HepG2 (cell line): ENCODE measurements around the gene USP7. TPM values are rescaled to one million over a fixed set of nuclear protein-coding genes. Genes with fewer than 3 reads are reported as not detected.

ENCODE experiments used
- EHMT2 ChIP-seq: fragments of 200-600 bp; sonication (generic); IDR thresholded peaks from 2 replicates; pipeline ENCODE4 v1.7.0; 2017; ENCODE audit warnings: antibody characterized with exemption, low read depth, low read length, borderline replicate concordance
- GATAD2A ChIP-seq: IDR thresholded peaks from 2 replicates; pipeline ENCODE4 v1.6.1; 2016
- GFI1 ChIP-seq: sonication (generic); formaldehyde crosslinking; IDR thresholded peaks from 2 replicates; pipeline ENCODE4 v1.5.0; 2020; ENCODE audit warnings: missing genetic modification reagents, mild to moderate bottlenecking, borderline replicate concordance
- GTF3A ChIP-seq: sonication (generic); formaldehyde crosslinking; conservative IDR thresholded peaks from 2 replicates; pipeline ENCODE4 v1.4.0; 2020; ENCODE audit warnings: mild to moderate bottlenecking, missing genetic modification reagents
- IRF2 ChIP-seq: IDR thresholded peaks from 2 replicates; pipeline ENCODE4 v1.6.1; 2018; ENCODE audit warnings: missing genetic modification reagents, missing compliant biosample characterization
- IRX3 ChIP-seq: sonication (generic); formaldehyde crosslinking; IDR thresholded peaks from 2 replicates; pipeline ENCODE4 v1.8.1; 2023; ENCODE audit warnings: mild to moderate bottlenecking, low read depth, missing genetic modification reagents, borderline replicate concordance
- KLF15 ChIP-seq: sonication (generic); formaldehyde crosslinking; IDR thresholded peaks from 2 replicates; pipeline ENCODE4 v1.8.1; 2023; ENCODE audit warnings: borderline replicate concordance, mild to moderate bottlenecking, inconsistent platforms, missing genetic modification reagents, mixed read lengths
- KMT2B ChIP-seq: IDR thresholded peaks from 2 replicates; pipeline ENCODE4 v1.6.1; 2016; ENCODE audit warnings: missing genetic modification reagents, missing compliant biosample characterization
- MED1 ChIP-seq: sonication (generic); formaldehyde crosslinking; IDR thresholded peaks from 2 replicates; pipeline ENCODE4 v1.4.0; 2020; ENCODE audit warnings: missing genetic modification reagents
- NCOA5 ChIP-seq: sonication (generic); formaldehyde crosslinking; IDR thresholded peaks from 2 replicates; pipeline ENCODE4 v1.4.0; 2020; ENCODE audit warnings: missing genetic modification reagents
- NFKB2 ChIP-seq: sonication (generic); formaldehyde crosslinking; IDR thresholded peaks from 2 replicates; pipeline ENCODE4 v1.4.0; 2020; ENCODE audit warnings: missing genetic modification reagents, borderline replicate concordance
- SKI ChIP-seq: fragments of 450-650 bp; IDR thresholded peaks from one replicate; pipeline ENCODE4 v1.6.1; 2018; ENCODE audit warnings: mild to moderate bottlenecking; ENCODE audit not compliant: partially characterized antibody
- SRF ChIP-seq: IDR thresholded peaks from 2 replicates; pipeline ENCODE4 v1.6.1; 2011; ENCODE audit warnings: mild to moderate bottlenecking, low read depth, low read length, moderate library complexity
- TBX3 ChIP-seq: fragments of 450-650 bp; IDR thresholded peaks from 2 replicates; pipeline ENCODE4 v1.6.1; 2017; ENCODE audit warnings: antibody characterized with exemption, mild to moderate bottlenecking, inconsistent platforms, borderline replicate concordance
- THAP11 ChIP-seq: IDR thresholded peaks from 2 replicates; pipeline ENCODE4 v1.6.1; 2016; ENCODE audit warnings: missing biosample characterization, missing genetic modification reagents
- THRA ChIP-seq: sonication (generic); formaldehyde crosslinking; IDR thresholded peaks from 2 replicates; pipeline ENCODE4 v1.4.0; 2020; ENCODE audit warnings: missing genetic modification reagents, borderline replicate concordance
- XBP1 ChIP-seq: sonication (generic); formaldehyde crosslinking; IDR thresholded peaks from 2 replicates; pipeline ENCODE4 v1.5.0; 2020; ENCODE audit warnings: missing genetic modification reagents
- ZNF138 ChIP-seq: sonication (generic); formaldehyde crosslinking; IDR thresholded peaks from 2 replicates; pipeline ENCODE4 v1.5.0; 2020; ENCODE audit warnings: mild to moderate bottlenecking, low read depth, missing genetic modification reagents
- ZNF33A ChIP-seq: sonication (generic); formaldehyde crosslinking; IDR thresholded peaks from 2 replicates; pipeline ENCODE4 v1.5.1; 2020; ENCODE audit warnings: missing genetic modification reagents, mild to moderate bottlenecking, moderate library complexity, borderline replicate concordance
- ZNF501 ChIP-seq: sonication (generic); formaldehyde crosslinking; IDR thresholded peaks from 2 replicates; pipeline ENCODE4 v1.5.1; 2020; ENCODE audit warnings: mild to moderate bottlenecking, moderate library complexity, missing genetic modification reagents
- ZNF547 ChIP-seq: sonication (generic); formaldehyde crosslinking; IDR thresholded peaks from 2 replicates; pipeline ENCODE4 v1.5.1; 2020; ENCODE audit warnings: mild to moderate bottlenecking, missing genetic modification reagents
- ZNF776 ChIP-seq: sonication (generic); formaldehyde crosslinking; IDR thresholded peaks from 2 replicates; pipeline ENCODE4 v1.4.0; 2020; ENCODE audit warnings: mild to moderate bottlenecking, missing genetic modification reagents
- polyA plus RNA-seq, 8 experiments: library from polyadenylated mRNA; depleted of rRNA in 3 of 8; stranded (reverse) in 7 of 8; unstranded in 1 of 8; fragments of >200 nt; fragmentation: Illumina TruSeq in 4 of 8; extraction: Trizol in 4 of 8; gene quantifications; 2 replicates each; pipeline versions ENCODE4 v1.2.1 to v1.2.3, GENCODE V29; 2011 to 2016; ENCODE audit warnings: low read depth in 4 of 8, missing spikeins in 1 of 8, mixed read lengths in 1 of 8; ENCODE audit not compliant: insufficient read depth in 1 of 8
- total RNA-seq, 5 experiments: library from RNA; depleted of rRNA; stranded (reverse); fragments of >200 nt; fragmentation: Illumina TruSeq; extraction: Trizol; gene quantifications; 2 replicates each; pipeline ENCODE4 v1.2.3, GENCODE V29; 2016; ENCODE audit warnings: low read depth in 1 of 5
- TF ChIP-seq, protein P1 (sequence below): sonication (generic); formaldehyde crosslinking; IDR thresholded peaks from 2 replicates; pipeline ENCODE4 v1.9.0; 2021; ENCODE audit warnings: missing genetic modification reagents, mild to moderate bottlenecking, borderline replicate concordance
- TF ChIP-seq, protein P2 (sequence below): sonication (generic); formaldehyde crosslinking; IDR thresholded peaks from 2 replicates; pipeline ENCODE4 v1.4.0; 2020; ENCODE audit warnings: mild to moderate bottlenecking, missing genetic modification reagents
- TF ChIP-seq, protein P3 (sequence below): IDR thresholded peaks from 2 replicates; pipeline ENCODE4 v1.6.1; 2018; ENCODE audit warnings: missing genetic modification reagents, mild to moderate bottlenecking, missing compliant biosample characterization

Gene USP7
- total and polyA plus RNA-seq, 2 of the 13 experiments (the other 11 are each of a cell fraction or from before 2014, with no cell fraction given) = 52.5 to 173 TPM

- TF ChIP-seq ZNF138 (CRISPR knock-in tag) = no peak
- no peak for TF ChIP-seq GATAD2A
- no peak for TF ChIP-seq NCOA5 (CRISPR knock-in tag)
- TF ChIP-seq, protein P1, sequence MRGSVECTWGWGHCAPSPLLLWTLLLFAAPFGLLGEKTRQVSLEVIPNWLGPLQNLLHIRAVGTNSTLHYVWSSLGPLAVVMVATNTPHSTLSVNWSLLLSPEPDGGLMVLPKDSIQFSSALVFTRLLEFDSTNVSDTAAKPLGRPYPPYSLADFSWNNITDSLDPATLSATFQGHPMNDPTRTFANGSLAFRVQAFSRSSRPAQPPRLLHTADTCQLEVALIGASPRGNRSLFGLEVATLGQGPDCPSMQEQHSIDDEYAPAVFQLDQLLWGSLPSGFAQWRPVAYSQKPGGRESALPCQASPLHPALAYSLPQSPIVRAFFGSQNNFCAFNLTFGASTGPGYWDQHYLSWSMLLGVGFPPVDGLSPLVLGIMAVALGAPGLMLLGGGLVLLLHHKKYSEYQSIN (CRISPR knock-in tag) = no peak
- 0 out of 2 replicates have a peak, but pooled peaks have one; percentile 27 for TF ChIP-seq ZNF501 (CRISPR knock-in tag)
- TF ChIP-seq, protein P2, sequence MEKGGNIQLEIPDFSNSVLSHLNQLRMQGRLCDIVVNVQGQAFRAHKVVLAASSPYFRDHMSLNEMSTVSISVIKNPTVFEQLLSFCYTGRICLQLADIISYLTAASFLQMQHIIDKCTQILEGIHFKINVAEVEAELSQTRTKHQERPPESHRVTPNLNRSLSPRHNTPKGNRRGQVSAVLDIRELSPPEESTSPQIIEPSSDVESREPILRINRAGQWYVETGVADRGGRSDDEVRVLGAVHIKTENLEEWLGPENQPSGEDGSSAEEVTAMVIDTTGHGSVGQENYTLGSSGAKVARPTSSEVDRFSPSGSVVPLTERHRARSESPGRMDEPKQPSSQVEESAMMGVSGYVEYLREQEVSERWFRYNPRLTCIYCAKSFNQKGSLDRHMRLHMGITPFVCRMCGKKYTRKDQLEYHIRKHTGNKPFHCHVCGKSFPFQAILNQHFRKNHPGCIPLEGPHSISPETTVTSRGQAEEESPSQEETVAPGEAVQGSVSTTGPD = 0 out of 2 replicates have a peak, but pooled peaks have one; percentile 13
- TF ChIP-seq IRF2 (CRISPR knock-in tag) = no peak
- no peak for TF ChIP-seq THAP11 (CRISPR knock-in tag)
- no peak for TF ChIP-seq KMT2B (CRISPR knock-in tag)
- TF ChIP-seq TBX3 = no peak
- no peak for TF ChIP-seq EHMT2
- TF ChIP-seq GFI1 (CRISPR knock-in tag) = no peak
- TF ChIP-seq THRA (CRISPR knock-in tag) = no peak
- TF ChIP-seq SRF = no peak
- TF ChIP-seq KLF15 (CRISPR knock-in tag) = 0 out of 2 replicates have a peak, but pooled peaks have one; percentile 23
- TF ChIP-seq ZNF33A = no peak
- TF ChIP-seq SKI = no peak
- TF ChIP-seq IRX3 (CRISPR knock-in tag) = no peak
- no peak for TF ChIP-seq XBP1 (CRISPR knock-in tag)
- 0 out of 2 replicates have a peak, but pooled peaks have one; percentile 20 for TF ChIP-seq ZNF776 (CRISPR knock-in tag)
- no peak for TF ChIP-seq MED1
- no peak for TF ChIP-seq GTF3A (CRISPR knock-in tag)
- TF ChIP-seq NFKB2 = no peak
- TF ChIP-seq, protein P3, sequence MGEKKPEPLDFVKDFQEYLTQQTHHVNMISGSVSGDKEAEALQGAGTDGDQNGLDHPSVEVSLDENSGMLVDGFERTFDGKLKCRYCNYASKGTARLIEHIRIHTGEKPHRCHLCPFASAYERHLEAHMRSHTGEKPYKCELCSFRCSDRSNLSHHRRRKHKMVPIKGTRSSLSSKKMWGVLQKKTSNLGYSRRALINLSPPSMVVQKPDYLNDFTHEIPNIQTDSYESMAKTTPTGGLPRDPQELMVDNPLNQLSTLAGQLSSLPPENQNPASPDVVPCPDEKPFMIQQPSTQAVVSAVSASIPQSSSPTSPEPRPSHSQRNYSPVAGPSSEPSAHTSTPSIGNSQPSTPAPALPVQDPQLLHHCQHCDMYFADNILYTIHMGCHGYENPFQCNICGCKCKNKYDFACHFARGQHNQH (CRISPR knock-in tag) = no peak
- TF ChIP-seq ZNF547 (CRISPR knock-in tag) = no peak
Observed at GRCh38 chr16:8882041-8882617, 81.6 kb downstream of the USP7 start, which contains the start of gene LITAFD (continued).
